Thyroid gland (tissue), 4 donors: ENCODE measurements around the gene CLTC.

Source experiments
- POLR2A ChIP-seq, 2 donors: fragments of 450-650 bp; IDR thresholded peaks; one replicate each; pipeline ENCODE4 v1.6.1; 2017; ENCODE audit warnings: antibody characterized with exemption in 2 of 2, mild to moderate bottlenecking in 2 of 2, moderate library complexity in 1 of 2
- TF ChIP-seq, protein P1 (sequence below), 6 experiments: fragments of 200-600 bp in 3 of 6; fragments of 450-650 bp in 3 of 6; sonication (generic) in 3 of 6; IDR thresholded peaks; one replicate each; pipeline ENCODE4 v1.5.1; 2016 to 2019; ENCODE audit warnings: antibody characterized with exemption in 6 of 6, mild to moderate bottlenecking in 2 of 6, inconsistent platforms in 1 of 6, moderate library complexity in 1 of 6

- TF ChIP-seq, protein P1, sequence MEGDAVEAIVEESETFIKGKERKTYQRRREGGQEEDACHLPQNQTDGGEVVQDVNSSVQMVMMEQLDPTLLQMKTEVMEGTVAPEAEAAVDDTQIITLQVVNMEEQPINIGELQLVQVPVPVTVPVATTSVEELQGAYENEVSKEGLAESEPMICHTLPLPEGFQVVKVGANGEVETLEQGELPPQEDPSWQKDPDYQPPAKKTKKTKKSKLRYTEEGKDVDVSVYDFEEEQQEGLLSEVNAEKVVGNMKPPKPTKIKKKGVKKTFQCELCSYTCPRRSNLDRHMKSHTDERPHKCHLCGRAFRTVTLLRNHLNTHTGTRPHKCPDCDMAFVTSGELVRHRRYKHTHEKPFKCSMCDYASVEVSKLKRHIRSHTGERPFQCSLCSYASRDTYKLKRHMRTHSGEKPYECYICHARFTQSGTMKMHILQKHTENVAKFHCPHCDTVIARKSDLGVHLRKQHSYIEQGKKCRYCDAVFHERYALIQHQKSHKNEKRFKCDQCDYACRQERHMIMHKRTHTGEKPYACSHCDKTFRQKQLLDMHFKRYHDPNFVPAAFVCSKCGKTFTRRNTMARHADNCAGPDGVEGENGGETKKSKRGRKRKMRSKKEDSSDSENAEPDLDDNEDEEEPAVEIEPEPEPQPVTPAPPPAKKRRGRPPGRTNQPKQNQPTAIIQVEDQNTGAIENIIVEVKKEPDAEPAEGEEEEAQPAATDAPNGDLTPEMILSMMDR (IDR thresholded peaks at IDR 0.05) = no peak
- no peak for TF ChIP-seq POLR2A (IDR thresholded peaks at IDR 0.05)
Measured at GRCh38 chr17:59671386-59671785, 51.7 kb downstream of the CLTC start.
